Memory B cell (primary cell): ENCODE results near the gene PTPN3.

Experiments used
- ATAC-seq: fragments of 150-1000 bp; cut with Tn5 transposase; 2 replicates; pipeline ENCODE4 v1.10.0; 2021; ENCODE audit warnings: low read depth, mild to moderate bottlenecking, moderate library complexity
- DNase-seq, 2 donors: peaks; one replicate each; pipeline ENCODE4 v3.0.0; 2022; ENCODE audit warnings: low spot score in 2 of 2
- H3K27ac Mint-ChIP-seq: one replicate; pipeline ENCODE4 v1.8.0; 2022; ENCODE audit warnings: mild to moderate bottlenecking, moderate library complexity, mixed read lengths
- H3K27me3 Mint-ChIP-seq: one replicate; pipeline ENCODE4 v1.8.0; 2022; ENCODE audit warnings: mixed read lengths
- H3K36me3 Mint-ChIP-seq: one replicate; pipeline ENCODE4 v1.8.0; 2022; ENCODE audit warnings: mild to moderate bottlenecking, mixed read lengths
- H3K4me1 Mint-ChIP-seq: one replicate; pipeline ENCODE4 v1.8.0; 2022; ENCODE audit warnings: mixed read lengths
- H3K4me3 Mint-ChIP-seq: one replicate; pipeline ENCODE4 v1.8.0; 2022; ENCODE audit warnings: mild to moderate bottlenecking, moderate library complexity, mixed read lengths
- H3K9me3 Mint-ChIP-seq: one replicate; pipeline ENCODE4 v1.8.0; 2022; ENCODE audit warnings: mixed read lengths

The PTPN3 gene

GRCh38 chr9:109447329-109448076 lies 50.6 kb downstream of the PTPN3 start:
- no peak for ATAC-seq
- no peak overlapping the region for H3K4me3 Mint-ChIP-seq
- H3K9me3 Mint-ChIP-seq: no peaks in the 10 kb centered on the region
- no peak for DNase-seq
- H3K27me3 Mint-ChIP-seq: peaks cover 16% of the 10 kb centered on the region
- no peak overlapping the region for H3K27ac Mint-ChIP-seq
- H3K4me1 Mint-ChIP-seq: no peaks in the 10 kb centered on the region
- no peaks in the 10 kb centered on the region for H3K36me3 Mint-ChIP-seq

GRCh38 chr9:109444771-109445320 lies 53.3 kb downstream of the PTPN3 start:
- Mint-ChIP-seq H3K4me3 (no peak overlapping the region), H3K36me3 (no peaks in the 10 kb centered on the region), H3K9me3 (no peaks in the 10 kb centered on the region), H3K27me3 (peaks cover 13% of the 10 kb centered on the region), H3K4me1 (peaks cover 14% of the 10 kb centered on the region), H3K27ac (no peak overlapping the region)
- DNase-seq: no peak
- no peak for ATAC-seq

- DNase-seq: no peak
- Mint-ChIP-seq H3K4me3 (no peak overlapping the region), H3K9me3 (no peaks in the 10 kb centered on the region), H3K27me3 (peaks cover 18% of the 10 kb centered on the region), H3K36me3 (no peaks in the 10 kb centered on the region), H3K4me1 (peaks cover 19% of the 10 kb centered on the region), H3K27ac (no peak overlapping the region)
- no peak for ATAC-seq
These were observed 55.4 kb downstream of the PTPN3 start for GRCh38 chr9:109442716-109443115.

- DNase-seq (no peak), ATAC-seq (no peak)
- no peak overlapping the region for H3K4me3 Mint-ChIP-seq
- H3K4me1 Mint-ChIP-seq: peaks cover 19% of the 10 kb centered on the region
- no peaks in the 10 kb centered on the region for H3K36me3 Mint-ChIP-seq
- peaks cover 15% of the 10 kb centered on the region for H3K27me3 Mint-ChIP-seq
- H3K9me3 Mint-ChIP-seq: no peaks in the 10 kb centered on the region
- peak overlapping the region; percentile 68 for H3K27ac Mint-ChIP-seq
These were observed 56.8 kb downstream of the PTPN3 start for GRCh38 chr9:109441296-109441695.

GRCh38 chr9:109440797-109441287 lies 57.3 kb downstream of the PTPN3 start:
- ATAC-seq (peak; percentile 72), DNase-seq (peak; percentile 19 to 39)
- H3K9me3 Mint-ChIP-seq: no peaks in the 10 kb centered on the region
- peak overlapping the region; percentile 68 for H3K27ac Mint-ChIP-seq
- H3K4me3 Mint-ChIP-seq: peak overlapping the region; percentile 17
- H3K36me3 Mint-ChIP-seq: no peaks in the 10 kb centered on the region
- peaks cover 12% of the 10 kb centered on the region for H3K27me3 Mint-ChIP-seq
- peaks cover 19% of the 10 kb centered on the region for H3K4me1 Mint-ChIP-seq

- Mint-ChIP-seq H3K27me3 (peaks cover 10% of the 10 kb centered on the region), H3K4me3 (no peak overlapping the region)
These were observed 58.0 kb downstream of the PTPN3 start for GRCh38 chr9:109440117-109440515.

GRCh38 chr9:109439378-109440116 lies 58.6 kb downstream of the PTPN3 start:
- Mint-ChIP-seq H3K27ac (no peak overlapping the region), H3K4me3 (no peak overlapping the region), H3K36me3 (no peaks in the 10 kb centered on the region), H3K9me3 (no peaks in the 10 kb centered on the region), H3K4me1 (peaks cover 19% of the 10 kb centered on the region), H3K27me3 (peaks cover 8% of the 10 kb centered on the region)
- ATAC-seq (peak; percentile 18), DNase-seq (no peak)

More at GRCh38 chr9:109440117-109440515, 58.0 kb downstream of the PTPN3 start:
- Mint-ChIP-seq H3K36me3 (no peaks in the 10 kb centered on the region), H3K9me3 (no peaks in the 10 kb centered on the region), H3K27ac (no peak overlapping the region), H3K4me1 (peaks cover 19% of the 10 kb centered on the region)
- ATAC-seq (peak; percentile 84), DNase-seq (peak in 1 of 2 donors; percentile 15)

GRCh38 chr9:109437286-109437685 lies 60.8 kb downstream of the PTPN3 start:
- Mint-ChIP-seq H3K27ac (no peak overlapping the region), H3K27me3 (peaks cover 7% of the 10 kb centered on the region), H3K4me3 (no peak overlapping the region), H3K36me3 (no peaks in the 10 kb centered on the region), H3K4me1 (peaks cover 19% of the 10 kb centered on the region), H3K9me3 (no peaks in the 10 kb centered on the region)
- ATAC-seq (no peak), DNase-seq (no peak)

GRCh38 chr9:109436071-109436470 lies 62.0 kb downstream of the PTPN3 start:
- Mint-ChIP-seq H3K9me3 (peaks cover 1% of the 10 kb centered on the region), H3K36me3 (no peaks in the 10 kb centered on the region), H3K4me3 (no peak overlapping the region), H3K27ac (no peak overlapping the region), H3K27me3 (peaks cover 8% of the 10 kb centered on the region), H3K4me1 (peaks cover 16% of the 10 kb centered on the region)
- no peak for DNase-seq
- no peak for ATAC-seq

- peaks cover 3% of the 10 kb centered on the region for H3K27me3 Mint-ChIP-seq
- peaks cover 1% of the 10 kb centered on the region for H3K9me3 Mint-ChIP-seq
- no peaks in the 10 kb centered on the region for H3K36me3 Mint-ChIP-seq
- DNase-seq (no peak), ATAC-seq (no peak)
- H3K4me3 Mint-ChIP-seq: no peak overlapping the region
- no peak overlapping the region for H3K27ac Mint-ChIP-seq
- peaks cover under 1% of the 10 kb centered on the region for H3K4me1 Mint-ChIP-seq
These were observed 64.6 kb downstream of the PTPN3 start for GRCh38 chr9:109433476-109433875.

- ATAC-seq (no peak), DNase-seq (no peak)
- Mint-ChIP-seq H3K9me3 (peaks cover 1% of the 10 kb centered on the region), H3K27me3 (peaks cover 2% of the 10 kb centered on the region), H3K36me3 (no peaks in the 10 kb centered on the region), H3K4me3 (no peak overlapping the region), H3K4me1 (no peaks in the 10 kb centered on the region), H3K27ac (no peak overlapping the region)
These were observed 67.9 kb downstream of the PTPN3 start for GRCh38 chr9:109430231-109430630.

- Mint-ChIP-seq H3K4me3 (no peak overlapping the region), H3K9me3 (peaks cover 1% of the 10 kb centered on the region), H3K27me3 (peaks cover 2% of the 10 kb centered on the region), H3K27ac (no peak overlapping the region), H3K4me1 (no peaks in the 10 kb centered on the region), H3K36me3 (no peaks in the 10 kb centered on the region)
- ATAC-seq: no peak
- DNase-seq: no peak
These were observed 69.3 kb downstream of the PTPN3 start for GRCh38 chr9:109428854-109429253.

- Mint-ChIP-seq H3K36me3 (no peaks in the 10 kb centered on the region), H3K4me3 (no peak overlapping the region), H3K4me1 (peaks cover under 1% of the 10 kb centered on the region), H3K27ac (no peak overlapping the region), H3K9me3 (peaks cover 1% of the 10 kb centered on the region), H3K27me3 (peaks cover 2% of the 10 kb centered on the region)
- DNase-seq (no peak), ATAC-seq (no peak)
These were observed 70.2 kb downstream of the PTPN3 start for GRCh38 chr9:109427886-109428285.
